Adipocyte (in vitro differentiated cells): ENCODE data around the gene ITPR2.

Source experiments
- DNase-seq: peaks from one replicate; pipeline ENCODE4 v3.0.0-alpha.2; 2015; ENCODE audit warnings: low read depth
- H3K27me3 ChIP-seq: replicated peaks from 2 replicates; pipeline ENCODE4 v1.7.0; 2013; ENCODE audit warnings: mild to moderate bottlenecking, low read length, moderate library complexity; ENCODE audit not compliant: control insufficient read depth, insufficient read depth
- H3K36me3 ChIP-seq: 2 replicates; pipeline ENCODE4 v1.7.0; 2013; ENCODE audit warnings: low read length, mild to moderate bottlenecking, moderate library complexity; ENCODE audit not compliant: control insufficient read depth, insufficient read depth, severe bottlenecking
- H3K4me1 ChIP-seq: 2 replicates; pipeline ENCODE4 v1.7.0; 2013; ENCODE audit warnings: mild to moderate bottlenecking, low read length, moderate library complexity; ENCODE audit not compliant: control insufficient read depth, insufficient read depth
- H3K4me3 ChIP-seq: 2 replicates; pipeline ENCODE4 v1.7.0; 2013; ENCODE audit warnings: mild to moderate bottlenecking, low read length, moderate library complexity
- H3K9ac ChIP-seq: 2 replicates; pipeline ENCODE4 v1.7.0; 2013; ENCODE audit warnings: mild to moderate bottlenecking, low read length, moderate library complexity
- H3K9me3 ChIP-seq: 2 replicates; pipeline ENCODE4 v1.7.0; 2013; ENCODE audit warnings: mild to moderate bottlenecking, low read length, moderate library complexity; ENCODE audit not compliant: control insufficient read depth

ITPR2 gene

GRCh38 chr12:26800858-26801257 lies 32.1 kb downstream of the ITPR2 start:
- no peaks in the 10 kb centered on the region for H3K9me3 ChIP-seq
- no peak overlapping the region for H3K9ac ChIP-seq
- no peaks in the 10 kb centered on the region for H3K36me3 ChIP-seq
- peaks cover 14% of the 10 kb centered on the region for H3K4me1 ChIP-seq
- DNase-seq, result no peak
- H3K27me3 ChIP-seq, result no peaks in the 10 kb centered on the region
- no peak overlapping the region for H3K4me3 ChIP-seq

- no peak for DNase-seq
- H3K4me1 ChIP-seq, result peaks cover 14% of the 10 kb centered on the region
- H3K9ac ChIP-seq, result no peak overlapping the region
- H3K27me3 ChIP-seq, result no peaks in the 10 kb centered on the region
- H3K4me3 ChIP-seq, result no peak overlapping the region
- no peaks in the 10 kb centered on the region for H3K36me3 ChIP-seq
- no peaks in the 10 kb centered on the region for H3K9me3 ChIP-seq
These were observed 32.6 kb downstream of the ITPR2 start for GRCh38 chr12:26800347-26800746.

- no peak overlapping the region for H3K4me3 ChIP-seq
- no peak overlapping the region for H3K9ac ChIP-seq
- no peak for DNase-seq
- H3K9me3 ChIP-seq, result no peaks in the 10 kb centered on the region
- peaks cover 14% of the 10 kb centered on the region for H3K4me1 ChIP-seq
- no peaks in the 10 kb centered on the region for H3K27me3 ChIP-seq
- H3K36me3 ChIP-seq, result no peaks in the 10 kb centered on the region
These were observed 33.3 kb downstream of the ITPR2 start for GRCh38 chr12:26799741-26800140.

GRCh38 chr12:26798640-26799039 lies 34.4 kb downstream of the ITPR2 start:
- peaks cover 7% of the 10 kb centered on the region for H3K4me1 ChIP-seq
- H3K36me3 ChIP-seq, result no peaks in the 10 kb centered on the region
- peak; percentile 63 for DNase-seq
- H3K4me3 ChIP-seq, result no peak overlapping the region
- no peak overlapping the region for H3K9ac ChIP-seq
- no peaks in the 10 kb centered on the region for H3K9me3 ChIP-seq
- H3K27me3 ChIP-seq, result no peaks in the 10 kb centered on the region

DNA sequence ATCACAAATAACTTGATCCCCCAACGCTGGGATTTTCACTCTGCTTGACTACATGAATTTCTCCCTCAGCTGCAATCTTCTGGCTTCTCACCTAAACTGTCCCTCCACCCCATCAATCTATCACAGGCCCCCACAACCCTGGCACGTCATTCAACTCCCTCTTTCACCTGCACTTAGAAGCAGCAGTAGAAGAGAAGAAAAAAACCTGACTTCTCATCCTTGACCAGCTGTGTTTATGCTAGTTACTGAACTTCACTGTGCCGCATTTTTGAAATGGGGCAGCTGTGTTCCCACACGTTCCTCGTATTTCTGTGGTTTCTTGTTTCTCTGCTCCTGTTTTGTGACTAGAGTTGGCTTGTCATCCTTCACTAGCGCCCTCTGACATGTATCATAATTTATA lies 35.0 kb downstream of the ITPR2 start:
- DNase-seq, result peak; percentile 43
- Histone ChIP-seq H3K9ac (no peak overlapping the region), H3K4me3 (no peak overlapping the region), H3K4me1 (peaks cover 1% of the 10 kb centered on the region), H3K9me3 (no peaks in the 10 kb centered on the region), H3K36me3 (no peaks in the 10 kb centered on the region), H3K27me3 (no peaks in the 10 kb centered on the region)

DNA sequence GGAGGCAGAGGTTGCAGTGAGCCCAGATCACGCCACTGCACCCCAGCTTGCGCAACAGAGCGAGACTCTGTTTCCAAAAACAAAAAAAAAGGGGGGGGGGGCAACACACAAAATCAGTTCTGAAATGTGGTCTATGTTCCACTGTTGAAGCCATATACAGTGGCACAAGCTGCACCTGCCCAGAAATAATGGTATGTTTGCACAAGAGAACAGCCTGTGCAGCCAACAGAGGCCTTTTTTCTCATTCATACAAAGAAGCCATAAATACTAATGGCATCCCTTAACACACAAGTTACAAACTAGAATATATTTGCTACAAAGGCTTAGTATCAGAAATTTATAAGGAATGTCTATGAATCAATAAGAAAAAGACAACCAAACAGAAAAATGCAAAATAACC lies 37.1 kb downstream of the ITPR2 start:
- no peak overlapping the region for H3K4me3 ChIP-seq
- H3K9ac ChIP-seq, result no peak overlapping the region
- no peak for DNase-seq
- no peaks in the 10 kb centered on the region for H3K27me3 ChIP-seq
- H3K36me3 ChIP-seq, result no peaks in the 10 kb centered on the region
- H3K9me3 ChIP-seq, result no peaks in the 10 kb centered on the region
- H3K4me1 ChIP-seq, result peaks cover 11% of the 10 kb centered on the region

DNA sequence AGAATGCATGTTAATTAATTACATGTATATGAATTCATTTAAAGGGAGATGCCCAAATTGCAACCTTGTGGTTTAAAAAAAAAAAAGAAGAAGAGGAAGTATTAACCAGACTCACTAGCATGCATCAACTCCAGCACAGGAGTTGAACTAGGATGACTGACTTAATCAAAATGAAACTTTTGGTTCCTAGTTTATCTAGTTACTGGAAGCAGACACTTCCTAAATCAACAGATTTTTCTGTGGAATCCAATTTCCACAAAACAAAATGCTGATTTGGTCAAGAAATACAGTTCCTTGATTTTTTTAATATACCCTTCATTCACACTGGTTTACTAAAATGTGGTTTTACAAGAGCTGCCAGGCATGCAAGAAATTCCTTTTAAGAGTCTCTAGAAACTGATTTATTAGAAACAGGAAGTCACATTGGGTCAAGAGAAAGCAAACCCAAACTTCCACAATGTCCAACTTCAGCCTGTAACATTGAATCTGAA lies 41.6 kb downstream of the ITPR2 start:
- peaks cover 47% of the 10 kb centered on the region for H3K4me1 ChIP-seq
- H3K9ac ChIP-seq, result no peak overlapping the region
- H3K4me3 ChIP-seq, result no peak overlapping the region
- no peaks in the 10 kb centered on the region for H3K27me3 ChIP-seq
- H3K9me3 ChIP-seq, result no peaks in the 10 kb centered on the region
- H3K36me3 ChIP-seq, result no peaks in the 10 kb centered on the region
- peak; percentile 41 for DNase-seq

- Histone ChIP-seq H3K27me3 (no peaks in the 10 kb centered on the region), H3K9me3 (no peaks in the 10 kb centered on the region), H3K4me3 (no peak overlapping the region), H3K4me1 (peaks cover 48% of the 10 kb centered on the region), H3K9ac (no peak overlapping the region), H3K36me3 (no peaks in the 10 kb centered on the region)
- DNase-seq, result no peak
These were observed 42.4 kb downstream of the ITPR2 start for GRCh38 chr12:26790645-26790994.

DNA sequence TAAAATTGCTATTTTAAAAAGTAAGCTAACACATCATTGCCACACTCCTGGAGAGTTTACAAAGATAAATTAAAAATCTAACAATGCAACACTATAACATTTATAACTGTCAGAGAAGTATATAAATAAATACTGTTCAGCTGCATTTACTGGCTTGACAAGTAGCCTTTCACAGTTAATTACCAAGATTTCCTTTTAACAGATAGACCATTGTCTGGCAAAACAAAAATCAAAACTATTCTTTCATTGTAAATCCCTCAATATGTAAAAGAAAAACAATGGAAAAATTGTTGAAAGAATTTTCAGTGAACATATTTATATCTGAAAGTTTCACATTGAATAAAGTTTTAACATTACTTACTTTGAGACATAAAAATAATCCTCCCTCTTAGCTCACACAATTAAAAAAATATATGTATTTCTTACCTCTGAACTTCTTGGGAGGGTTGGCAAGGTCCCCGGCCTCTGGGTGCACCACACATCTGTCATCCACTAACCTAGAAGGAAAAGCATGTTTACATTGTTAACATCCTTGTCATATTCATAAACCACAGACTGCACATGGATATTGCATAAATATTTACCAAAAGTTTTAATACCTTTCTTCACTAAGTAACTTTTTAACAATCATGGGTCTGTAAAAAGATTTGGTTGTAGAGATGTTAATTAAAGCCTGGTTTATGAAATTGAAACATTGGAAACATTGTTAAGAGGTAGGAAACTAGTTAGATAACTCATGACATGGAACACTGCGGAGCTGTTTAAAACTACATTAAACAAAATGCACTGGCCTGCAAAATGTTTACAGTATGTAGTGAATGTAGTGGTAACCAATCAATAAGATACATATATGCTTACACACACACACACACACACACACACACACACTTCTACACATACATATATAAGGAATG lies 43.0 kb downstream of the ITPR2 start:
- Histone ChIP-seq H3K4me1 (peaks cover 48% of the 10 kb centered on the region), H3K36me3 (no peaks in the 10 kb centered on the region), H3K9ac (no peak overlapping the region), H3K4me3 (no peak overlapping the region), H3K9me3 (no peaks in the 10 kb centered on the region), H3K27me3 (no peaks in the 10 kb centered on the region)
- DNase-seq, result peak; percentile 68

DNA sequence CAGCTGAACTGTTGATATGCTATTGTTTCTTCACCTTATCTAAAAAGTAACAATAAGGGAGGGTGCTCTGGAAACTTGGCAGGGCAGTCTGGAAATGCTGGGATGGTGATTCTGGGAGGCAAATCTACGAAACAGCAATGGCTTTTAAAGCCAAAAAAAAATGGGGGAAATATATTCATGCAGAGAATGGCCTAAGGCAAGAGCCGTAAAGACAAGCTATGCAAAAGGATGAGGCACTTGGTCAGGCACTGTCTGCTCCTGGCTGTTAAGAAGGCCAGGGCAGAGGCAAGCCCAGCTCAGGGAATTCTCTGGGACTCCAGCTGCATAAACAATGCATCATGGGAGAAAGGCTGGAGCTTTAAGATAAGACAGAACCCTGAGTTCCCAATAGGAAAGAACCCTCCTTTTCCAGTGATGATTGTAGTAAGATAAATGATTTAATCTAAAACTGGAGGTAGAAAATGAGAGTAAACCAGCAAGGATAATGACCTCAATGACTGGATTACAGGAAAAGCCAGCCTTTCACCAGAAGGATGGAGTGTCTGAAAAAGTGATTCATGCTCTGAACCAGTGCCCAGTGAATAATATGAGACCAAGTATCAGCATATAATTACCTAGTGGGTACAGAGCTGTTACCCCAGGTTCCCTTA lies 46.0 kb downstream of the ITPR2 start:
- Histone ChIP-seq H3K9ac (no peak overlapping the region), H3K9me3 (no peaks in the 10 kb centered on the region), H3K27me3 (no peaks in the 10 kb centered on the region), H3K36me3 (no peaks in the 10 kb centered on the region), H3K4me1 (peaks cover 68% of the 10 kb centered on the region), H3K4me3 (no peak overlapping the region)
- DNase-seq, result peak; percentile 61

DNA sequence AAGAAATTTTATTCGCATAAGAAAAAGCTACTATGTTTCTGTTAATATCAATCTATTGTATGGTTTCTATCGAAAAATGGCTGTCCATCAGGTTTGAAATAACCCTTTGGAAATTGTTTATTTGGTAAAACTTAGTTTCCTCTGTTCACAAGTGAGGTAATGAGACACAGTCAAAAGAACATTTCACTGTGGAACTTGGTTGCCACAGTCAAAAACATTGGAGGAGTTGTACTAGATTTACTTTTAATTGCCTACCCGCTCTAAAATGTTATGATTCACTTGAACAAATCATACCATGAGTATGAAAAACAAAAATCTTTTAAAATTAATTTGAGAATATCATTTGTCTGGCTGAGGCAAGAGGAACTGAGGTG lies 46.5 kb downstream of the ITPR2 start:
- DNase-seq, result peak; percentile 36
- no peaks in the 10 kb centered on the region for H3K27me3 ChIP-seq
- H3K36me3 ChIP-seq, result no peaks in the 10 kb centered on the region
- H3K4me1 ChIP-seq, result peaks cover 64% of the 10 kb centered on the region
- H3K4me3 ChIP-seq, result no peak overlapping the region
- no peaks in the 10 kb centered on the region for H3K9me3 ChIP-seq
- H3K9ac ChIP-seq, result no peak overlapping the region
